Body of pancreas (tissue), 4 donors: ENCODE data around the gene FPR1. TPM values are rescaled to one million over a fixed set of nuclear protein-coding genes. Genes with fewer than 3 reads are reported as not detected.

Experiments
- ATAC-seq: fragments of 150-250 bp; one replicate; pipeline ENCODE4 v1.9.1; 2016
- DNase-seq, 4 donors: peaks; one replicate each; pipeline ENCODE4 v3.0.0-alpha.2; 2019
- H3K27ac ChIP-seq, 4 donors: fragments of 200-600 bp; sonication (generic); 1 replicate in 3 of 4; 2 replicates in 1 of 4; pipeline versions ENCODE4 v1.5.1 to v1.6.1; 2016 to 2019; ENCODE audit warnings: mild to moderate bottlenecking in 1 of 4, mixed read lengths in 1 of 4, moderate library complexity in 1 of 4
- H3K27me3 ChIP-seq, 2 donors: fragments of 200-600 bp; sonication (generic); one replicate each; pipeline ENCODE4 v1.6.0; 2016; ENCODE audit warnings: mild to moderate bottlenecking in 1 of 2
- H3K36me3 ChIP-seq, 2 donors: fragments of 200-600 bp; sonication (generic); replicated peaks in 1 of 2; 2 replicates each; pipeline ENCODE4 v1.5.1; 2016; ENCODE audit warnings: low read depth in 2 of 2; ENCODE audit not compliant: insufficient read depth in 1 of 2
- H3K4me1 ChIP-seq: fragments of 200-600 bp; sonication (generic); one replicate; pipeline ENCODE4 v1.6.0; 2016
- H3K4me3 ChIP-seq, 2 donors: fragments of 200-600 bp; sonication (generic); 1 replicate in 1 of 2; 2 replicates in 1 of 2; pipeline ENCODE4 v1.5.1; 2016 to 2019
- H3K9me3 ChIP-seq, 3 donors: fragments of 200-600 bp; sonication (generic); 1 replicate in 2 of 3; 2 replicates in 1 of 3; pipeline ENCODE4 v1.5.1; 2016
- POLR2A ChIP-seq, 3 donors: fragments of 450-650 bp; IDR thresholded peaks; one replicate each; pipeline ENCODE4 v1.6.1; 2016; ENCODE audit warnings: antibody characterized with exemption in 3 of 3, mild to moderate bottlenecking in 2 of 3
- WGBS, 2 donors: methylation state at CpG; one replicate each; pipeline ENCODE4 v1.1.5; 2017; 5-methylcytosine and 5-hydroxymethylcytosine counted together
- intact Hi-C: fragments of 100-400 bp; cut with DNase I; formaldehyde crosslinking; loops from one replicate; pipeline ENCODE4 v1.15.1; 2023
- total RNA-seq, 2 donors: library from RNA; depleted of rRNA; stranded (reverse); fragments of >200 nt; gene quantifications; one replicate each; pipeline ENCODE4 v1.1.0, GENCODE V29; 2016
- TF ChIP-seq, protein P1 (sequence below), 7 experiments: fragments of 450-650 bp in 4 of 7; fragments of 200-600 bp in 3 of 7; sonication (generic) in 3 of 7; IDR thresholded peaks; one replicate each; pipeline ENCODE4 v1.5.1; 2016 to 2019; ENCODE audit warnings: antibody characterized with exemption in 7 of 7

The FPR1 gene, protein sequence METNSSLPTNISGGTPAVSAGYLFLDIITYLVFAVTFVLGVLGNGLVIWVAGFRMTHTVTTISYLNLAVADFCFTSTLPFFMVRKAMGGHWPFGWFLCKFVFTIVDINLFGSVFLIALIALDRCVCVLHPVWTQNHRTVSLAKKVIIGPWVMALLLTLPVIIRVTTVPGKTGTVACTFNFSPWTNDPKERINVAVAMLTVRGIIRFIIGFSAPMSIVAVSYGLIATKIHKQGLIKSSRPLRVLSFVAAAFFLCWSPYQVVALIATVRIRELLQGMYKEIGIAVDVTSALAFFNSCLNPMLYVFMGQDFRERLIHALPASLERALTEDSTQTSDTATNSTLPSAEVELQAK
- total RNA-seq, result 1 to 10 TPM in 1 of 2 donors, not detected in 1; 4.7 TPM

DNA sequence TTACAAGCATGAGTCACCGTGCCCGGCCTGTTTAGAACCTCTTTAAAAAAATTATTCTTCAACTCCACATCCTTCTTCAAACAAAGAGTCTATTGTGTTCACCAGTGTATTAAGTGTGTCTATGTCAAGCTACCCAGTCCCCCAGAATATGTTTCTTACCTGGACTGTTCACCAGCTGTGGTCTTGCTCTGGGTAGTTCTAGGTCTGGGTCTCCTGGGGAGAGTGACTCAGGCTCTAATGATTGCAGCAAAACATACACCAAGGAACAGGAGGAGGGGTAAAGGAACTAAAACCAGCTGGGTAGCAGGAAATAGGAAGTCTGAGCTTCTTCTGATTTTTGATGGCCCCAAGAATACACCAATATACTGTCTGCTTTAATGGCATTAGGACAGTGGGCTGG is at the start of gene FPR1:
Gene FPR1, minus strand, starts transcription at position 224 of the 400 bp plus-strand sequence. CDS start 4,884 bp downstream, outside the sequence.
- TF ChIP-seq, protein P1, sequence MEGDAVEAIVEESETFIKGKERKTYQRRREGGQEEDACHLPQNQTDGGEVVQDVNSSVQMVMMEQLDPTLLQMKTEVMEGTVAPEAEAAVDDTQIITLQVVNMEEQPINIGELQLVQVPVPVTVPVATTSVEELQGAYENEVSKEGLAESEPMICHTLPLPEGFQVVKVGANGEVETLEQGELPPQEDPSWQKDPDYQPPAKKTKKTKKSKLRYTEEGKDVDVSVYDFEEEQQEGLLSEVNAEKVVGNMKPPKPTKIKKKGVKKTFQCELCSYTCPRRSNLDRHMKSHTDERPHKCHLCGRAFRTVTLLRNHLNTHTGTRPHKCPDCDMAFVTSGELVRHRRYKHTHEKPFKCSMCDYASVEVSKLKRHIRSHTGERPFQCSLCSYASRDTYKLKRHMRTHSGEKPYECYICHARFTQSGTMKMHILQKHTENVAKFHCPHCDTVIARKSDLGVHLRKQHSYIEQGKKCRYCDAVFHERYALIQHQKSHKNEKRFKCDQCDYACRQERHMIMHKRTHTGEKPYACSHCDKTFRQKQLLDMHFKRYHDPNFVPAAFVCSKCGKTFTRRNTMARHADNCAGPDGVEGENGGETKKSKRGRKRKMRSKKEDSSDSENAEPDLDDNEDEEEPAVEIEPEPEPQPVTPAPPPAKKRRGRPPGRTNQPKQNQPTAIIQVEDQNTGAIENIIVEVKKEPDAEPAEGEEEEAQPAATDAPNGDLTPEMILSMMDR (IDR thresholded peaks at IDR 0.05), result no peak
- TF ChIP-seq POLR2A (IDR thresholded peaks at IDR 0.05), result peak in 2 of 3 donors; percentile 32 to 65
- H3K27me3 ChIP-seq, result no peaks in the 10 kb centered on the region
- no peaks in the 10 kb centered on the region for H3K36me3 ChIP-seq
- H3K4me3 ChIP-seq, result no peak within 1 kb of the TSS
- WGBS, 2 donors, result 21 to 27% methylated on average over 2 of the region's 2 CpGs
- no peak for ATAC-seq
- no peaks in the 10 kb centered on the region for H3K9me3 ChIP-seq
- H3K27ac ChIP-seq, result peak within 1 kb of the TSS in 1 of 4 donors; percentile 57
- no peaks in the 10 kb centered on the region for H3K4me1 ChIP-seq
- peak in 1 of 4 donors; percentile 43 for DNase-seq
- intact Hi-C loops, result no loop called here

DNA sequence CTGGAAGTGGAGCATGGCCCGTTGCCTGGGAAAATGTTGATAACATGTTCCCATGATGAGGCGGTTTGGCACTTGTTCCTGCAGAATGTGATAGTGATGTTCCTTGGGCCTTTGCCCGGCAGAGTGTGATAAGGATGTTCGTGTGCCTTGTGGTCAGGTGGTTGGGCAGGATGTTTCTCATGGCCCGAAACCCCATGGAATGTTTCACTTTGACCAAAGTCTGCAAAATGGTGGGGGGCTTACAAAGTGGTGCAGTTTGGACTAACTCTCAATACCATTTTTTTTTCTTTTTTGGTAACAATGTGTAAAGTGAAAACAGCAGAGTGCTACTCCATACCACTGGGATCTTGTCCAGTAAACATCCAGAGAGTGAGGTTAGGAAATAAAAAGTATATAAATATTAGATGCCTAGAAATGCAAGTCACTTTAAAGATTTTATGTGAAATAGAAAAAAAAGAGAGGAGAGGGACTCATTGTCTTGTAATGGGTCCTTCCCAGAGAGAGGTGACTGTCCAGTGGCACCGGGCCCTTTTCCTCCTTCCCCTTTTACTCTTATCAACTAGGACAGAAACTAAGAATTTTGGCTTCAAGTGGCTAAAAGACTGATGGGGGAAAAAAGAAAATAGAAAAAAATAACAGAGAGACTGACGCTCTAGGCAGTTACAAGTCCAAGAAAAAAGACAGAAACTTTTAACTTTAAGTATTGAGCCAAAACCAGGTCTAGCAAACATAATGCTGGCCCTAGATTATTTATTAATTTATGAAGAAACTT is 49.0 kb upstream of the FPR1 start:
- Histone ChIP-seq H3K9me3 (no peaks in the 10 kb centered on the region), H3K27ac (peak overlapping the region in 2 of 4 donors; percentile 49 to 66), H3K27me3 (no peaks in the 10 kb centered on the region), H3K36me3 (no peaks in the 10 kb centered on the region), H3K4me1 (no peaks in the 10 kb centered on the region), H3K4me3 (no peak overlapping the region)
- 43 to 47% methylated on average over 7 of the region's 7 CpGs for WGBS, 2 donors
- ATAC-seq (no peak), DNase-seq (peak; percentile 28 to 58 (median 33))
- TF ChIP-seq POLR2A (IDR thresholded peaks at IDR 0.05), result no peak
- TF ChIP-seq, protein P1 (IDR thresholded peaks at IDR 0.05), result no peak
- intact Hi-C loops, result no loop called here

DNA sequence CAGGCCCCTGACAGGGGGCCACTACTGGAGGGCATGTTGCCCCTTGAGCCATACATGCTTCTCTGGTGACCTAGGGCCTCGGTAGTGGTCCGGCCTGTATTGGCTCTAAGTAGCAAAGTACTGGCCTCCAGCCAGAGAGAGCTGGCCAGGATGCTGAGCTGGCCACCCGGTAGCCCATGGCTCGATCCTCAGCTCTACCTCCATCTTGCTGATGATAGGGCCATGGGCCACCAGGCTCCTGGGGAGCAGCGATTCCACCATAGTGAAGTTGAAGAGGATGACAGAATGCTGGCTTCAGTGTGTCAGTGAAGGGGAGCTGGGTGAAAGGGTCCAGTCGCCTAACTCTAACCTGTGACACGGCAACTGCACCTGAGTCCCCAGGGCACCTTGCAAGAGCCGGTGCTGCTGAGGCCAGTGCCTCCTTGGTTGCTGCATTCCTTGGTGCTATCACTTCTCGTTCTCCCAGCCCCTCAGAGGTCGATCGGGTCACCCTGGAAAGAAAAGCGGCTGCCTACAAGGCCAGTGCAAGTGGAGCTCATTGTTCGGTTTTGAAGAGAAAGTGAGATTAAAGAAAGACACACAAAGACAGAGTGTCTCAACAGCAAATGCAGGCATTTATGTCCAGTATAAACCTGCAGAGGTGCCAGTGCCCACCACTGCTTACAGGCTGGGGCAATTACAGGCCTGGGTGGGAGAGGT is 48.2 kb upstream of the FPR1 start:
- Histone ChIP-seq H3K9me3 (no peaks in the 10 kb centered on the region), H3K27ac (peak overlapping the region in 2 of 4 donors; percentile 49 to 66), H3K36me3 (no peaks in the 10 kb centered on the region), H3K27me3 (no peaks in the 10 kb centered on the region), H3K4me3 (no peak overlapping the region), H3K4me1 (no peaks in the 10 kb centered on the region)
- ATAC-seq, result no peak
- TF ChIP-seq, protein P1 (IDR thresholded peaks at IDR 0.05), result no peak
- no peak for TF ChIP-seq POLR2A (IDR thresholded peaks at IDR 0.05)
- DNase-seq, result no peak
- WGBS, 2 donors, result 78 to 85% methylated on average over 8 to 13 of the region's 13 CpGs
- intact Hi-C loops, result no loop called here

DNA sequence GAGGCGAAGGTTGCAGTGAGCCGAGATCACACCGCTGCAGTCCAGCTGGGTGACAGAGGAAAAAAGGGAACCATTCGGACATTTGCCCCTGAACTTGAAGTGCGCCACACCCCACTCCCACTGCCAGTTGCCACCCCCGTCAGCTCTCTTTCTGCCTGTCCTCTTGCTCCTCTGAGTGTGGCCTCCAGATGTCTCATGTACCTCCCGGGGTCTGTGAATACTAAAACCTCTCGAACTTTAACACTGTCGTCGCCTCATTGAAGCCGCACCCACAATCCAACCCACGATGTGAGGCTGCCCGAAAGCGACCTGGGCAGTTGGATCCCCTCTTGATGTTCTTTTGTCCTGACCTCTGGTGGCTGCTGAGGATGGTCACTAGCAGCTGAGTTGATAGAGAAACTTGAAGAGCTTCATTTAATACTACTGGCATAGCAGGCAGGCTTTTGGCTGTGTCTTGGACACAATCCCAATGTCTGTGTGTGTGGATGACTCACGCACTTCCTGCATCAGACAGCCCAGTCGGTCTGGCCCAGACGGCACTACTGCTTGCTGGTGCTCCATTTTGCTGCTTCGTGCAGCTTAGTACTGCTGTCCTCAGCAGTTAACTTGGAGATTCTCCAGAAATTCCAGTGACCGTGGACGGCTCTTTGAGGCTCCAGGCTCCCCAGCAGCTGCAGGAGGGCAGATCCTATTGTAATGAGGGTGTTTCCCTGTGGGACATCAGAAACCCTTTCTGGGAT is 47.5 kb upstream of the FPR1 start:
- Histone ChIP-seq H3K4me3 (no peak overlapping the region), H3K27ac (peak overlapping the region in 2 of 4 donors; percentile 49 to 66), H3K4me1 (no peaks in the 10 kb centered on the region), H3K9me3 (no peaks in the 10 kb centered on the region), H3K27me3 (no peaks in the 10 kb centered on the region), H3K36me3 (no peaks in the 10 kb centered on the region)
- 58 to 73% methylated on average over 12 to 20 of the region's 20 CpGs for WGBS, 2 donors
- peak in 1 of 3 donors; percentile 37 for TF ChIP-seq POLR2A (IDR thresholded peaks at IDR 0.05)
- TF ChIP-seq, protein P1 (IDR thresholded peaks at IDR 0.05), result no peak
- ATAC-seq, result peak; percentile 82
- peak; percentile 29 to 88 (median 60) for DNase-seq
- intact Hi-C loops, result no loop called here
